ENCODE results near the gene GJC1. TPM values are rescaled to one million over a fixed set of nuclear protein-coding genes. Genes with fewer than 3 reads are reported as not detected.
A peak's percentile ranks its signal among the peaks of the same experiment; 100 is the strongest.

Gene GJC1
- total RNA-seq, 1 experiment from 2014 or later: 119 TPM

DNA sequence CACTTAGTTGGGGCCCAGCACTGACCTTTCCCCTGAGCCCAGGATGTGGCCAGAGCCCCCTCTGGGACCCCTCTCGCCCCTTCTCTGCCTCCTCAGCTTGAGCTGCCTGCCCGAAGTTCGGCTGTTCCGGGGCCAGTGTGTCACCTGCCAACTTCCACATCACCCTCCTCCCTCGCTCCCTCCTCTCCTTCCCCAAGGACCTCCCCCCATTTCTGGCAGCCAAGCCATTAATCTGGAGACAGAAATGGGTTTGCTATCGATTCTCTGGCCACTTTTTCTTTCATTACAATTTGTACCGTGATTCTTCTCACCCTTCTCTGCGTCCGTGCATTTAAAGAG lies 80.1 kb downstream of the GJC1 start:
- H3K27me3 ChIP-seq (ENCODE audit: insufficient read depth, low read length): no peaks in the 10 kb centered on the region
- H3K79me1 ChIP-seq (ENCODE audit: insufficient read depth, low read depth, low read length, poor library complexity, severe bottlenecking): no peaks in the 10 kb centered on the region
- H3K36me3 Mint-ChIP-seq (ENCODE audit: insufficient read depth in 1 of 3, low read depth in 3 of 3): peaks cover 21 to 51% (median 46%) of the 10 kb centered on the region in 3 experiments
- no peak overlapping the region for H4K5ac ChIP-seq (ENCODE audit: insufficient read length, low read depth, low read length)
- no peak overlapping the region for H3K27ac ChIP-seq (ENCODE audit: insufficient read length, low read depth, low read length)
- no peak overlapping the region for H3T11ph ChIP-seq (ENCODE audit: low read length)
- no peak overlapping the region for H3K23ac ChIP-seq (ENCODE audit: insufficient read length, low read depth, low read length)
- H2BK20ac ChIP-seq (ENCODE audit: low read depth, low read length, poor library complexity, severe bottlenecking): no peak overlapping the region
- no peak overlapping the region for H3K4ac ChIP-seq (ENCODE audit: low read depth, low read length)
- H2AFZ ChIP-seq (ENCODE audit: low read length): no peak overlapping the region
- H3K4me1 Mint-ChIP-seq: no peaks in the 10 kb centered on the region; a peak in 1 of 4 replicates
- TF ChIP-seq, protein P1, sequence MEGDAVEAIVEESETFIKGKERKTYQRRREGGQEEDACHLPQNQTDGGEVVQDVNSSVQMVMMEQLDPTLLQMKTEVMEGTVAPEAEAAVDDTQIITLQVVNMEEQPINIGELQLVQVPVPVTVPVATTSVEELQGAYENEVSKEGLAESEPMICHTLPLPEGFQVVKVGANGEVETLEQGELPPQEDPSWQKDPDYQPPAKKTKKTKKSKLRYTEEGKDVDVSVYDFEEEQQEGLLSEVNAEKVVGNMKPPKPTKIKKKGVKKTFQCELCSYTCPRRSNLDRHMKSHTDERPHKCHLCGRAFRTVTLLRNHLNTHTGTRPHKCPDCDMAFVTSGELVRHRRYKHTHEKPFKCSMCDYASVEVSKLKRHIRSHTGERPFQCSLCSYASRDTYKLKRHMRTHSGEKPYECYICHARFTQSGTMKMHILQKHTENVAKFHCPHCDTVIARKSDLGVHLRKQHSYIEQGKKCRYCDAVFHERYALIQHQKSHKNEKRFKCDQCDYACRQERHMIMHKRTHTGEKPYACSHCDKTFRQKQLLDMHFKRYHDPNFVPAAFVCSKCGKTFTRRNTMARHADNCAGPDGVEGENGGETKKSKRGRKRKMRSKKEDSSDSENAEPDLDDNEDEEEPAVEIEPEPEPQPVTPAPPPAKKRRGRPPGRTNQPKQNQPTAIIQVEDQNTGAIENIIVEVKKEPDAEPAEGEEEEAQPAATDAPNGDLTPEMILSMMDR (conservative IDR thresholded peaks at IDR 0.05): no peak
- H2BK15ac ChIP-seq (ENCODE audit: low read depth, low read length): no peak overlapping the region
- H4K91ac ChIP-seq (ENCODE audit: insufficient read length, low read depth, low read length): no peak overlapping the region
- H3K23me2 ChIP-seq (ENCODE audit: insufficient read length, low read depth, low read length, poor library complexity, severe bottlenecking): no peaks in the 10 kb centered on the region
- H2BK12ac ChIP-seq (ENCODE audit: insufficient read length, low read depth, low read length): no peak overlapping the region
- WGBS (ENCODE audit: extremely low coverage, insufficient read length, low lambda C conversion rate): no CpG with 5 or more reads among the region's 9 CpGs
- H3K27me3 Mint-ChIP-seq (ENCODE audit: low read depth): peaks cover 9% of the 10 kb centered on the region
- no peaks in the 10 kb centered on the region for H3K9me3 ChIP-seq (ENCODE audit: control insufficient read depth, low read depth, low read length)
- H2BK5ac ChIP-seq (ENCODE audit: insufficient read length, low read length): no peak overlapping the region
- no peak overlapping the region for H3K4me2 ChIP-seq (ENCODE audit: insufficient read depth, insufficient read length, low read length)
- H3K56ac ChIP-seq (ENCODE audit: insufficient read length, low read depth, low read length): no peak overlapping the region
- DNase-seq: no peak
- H4K8ac ChIP-seq (replicated peaks; ENCODE audit: insufficient read length, low read depth, low read length): no peak overlapping the region
- no peak overlapping the region for H2AK5ac ChIP-seq (ENCODE audit: insufficient read length, low read length)
- peak overlapping the region in 1 of 3 experiments; percentile 88; a peak in 2 of 7 replicates for H3K27ac Mint-ChIP-seq
- no peaks in the 10 kb centered on the region for H4K20me1 ChIP-seq (ENCODE audit: control insufficient read depth, insufficient read depth, insufficient read length)
- H3K14ac ChIP-seq (ENCODE audit: insufficient read depth, low read length): no peak overlapping the region
- no peak overlapping the region for H3K4me3 Mint-ChIP-seq
- H2BK120ac ChIP-seq (ENCODE audit: low read depth, low read length, poor library complexity, severe bottlenecking): no peak overlapping the region
- no peak overlapping the region for H3K18ac ChIP-seq (ENCODE audit: insufficient read length, low read depth, low read length)
- no peaks in the 10 kb centered on the region for H3K9me3 Mint-ChIP-seq
- H3K9ac ChIP-seq (ENCODE audit: extremely low read depth, insufficient read length, low read length): no peak overlapping the region
- H3K79me2 ChIP-seq (ENCODE audit: insufficient read depth, low read length): no peaks in the 10 kb centered on the region
- H3K4me1 ChIP-seq (ENCODE audit: insufficient read depth, low read length): no peaks in the 10 kb centered on the region
